GM23338 (cell line): ENCODE data around the gene B4GALT6. TPM values are rescaled to one million over a fixed set of nuclear protein-coding genes. Genes with fewer than 3 reads are reported as not detected.

Experiments used
- ATAC-seq: fragments of 200-7000 bp; cut with Tn5 transposase; 3 replicates; pipeline ENCODE4 v1.9.1; 2020
- DNase-seq: peaks from one replicate; pipeline ENCODE4 v3.0.0-alpha.2; 2015; ENCODE audit warnings: low spot score
- H2AFZ ChIP-seq: fragments of 200-600 bp; sonication (generic); 2 replicates; pipeline ENCODE4 v1.8.0; 2016; ENCODE audit warnings: antibody characterized with exemption, mild to moderate bottlenecking, moderate library complexity
- H3F3A ChIP-seq: fragments of 200-600 bp; sonication (generic); replicated peaks from 2 replicates; pipeline ENCODE4 v1.8.0; 2017; ENCODE audit warnings: antibody characterized with exemption, mixed run types, low read depth
- H3K27ac ChIP-seq: fragments of 200-600 bp; sonication (generic); 2 replicates; pipeline ENCODE4 v1.6.1; 2016; ENCODE audit warnings: low read depth
- H3K27me3 ChIP-seq: fragments of 200-600 bp; sonication (generic); 2 replicates; pipeline ENCODE4 v1.8.0; 2016; ENCODE audit warnings: mild to moderate bottlenecking, mixed run types, moderate library complexity; ENCODE audit not compliant: insufficient read depth
- H3K36me3 ChIP-seq: fragments of 200-600 bp; sonication (generic); 2 replicates; pipeline ENCODE4 v1.8.0; 2016; ENCODE audit warnings: mild to moderate bottlenecking; ENCODE audit not compliant: insufficient read depth
- H3K4me1 ChIP-seq: fragments of 200-600 bp; sonication (generic); 2 replicates; pipeline ENCODE4 v1.8.0; 2016; ENCODE audit warnings: mild to moderate bottlenecking, moderate library complexity; ENCODE audit not compliant: insufficient read depth
- H3K4me2 ChIP-seq: fragments of 200-600 bp; sonication (generic); 2 replicates; pipeline ENCODE4 v1.7.1; 2017; ENCODE audit warnings: mixed run types
- H3K4me3 ChIP-seq: fragments of 200-600 bp; sonication (generic); 2 replicates; pipeline ENCODE4 v1.6.1; 2016; ENCODE audit warnings: mixed run types
- H3K79me2 ChIP-seq: fragments of 200-600 bp; sonication (generic); replicated peaks from 2 replicates; pipeline ENCODE4 v1.8.0; 2017; ENCODE audit warnings: mild to moderate bottlenecking; ENCODE audit not compliant: insufficient read depth
- H3K9me2 ChIP-seq: fragments of 200-600 bp; sonication (generic); 2 replicates; pipeline ENCODE4 v1.8.0; 2017; ENCODE audit not compliant: insufficient read depth
- H4K20me1 ChIP-seq: fragments of 200-600 bp; sonication (generic); replicated peaks from 2 replicates; pipeline ENCODE4 v1.8.0; 2017; ENCODE audit warnings: mild to moderate bottlenecking; ENCODE audit not compliant: insufficient read depth
- H3K27ac Mint-ChIP-seq: 2 replicates; pipeline ENCODE4 v1.8.0; 2020; ENCODE audit warnings: inconsistent platforms, mild to moderate bottlenecking, moderate library complexity, mixed read lengths
- H3K27me3 Mint-ChIP-seq: 3 replicates; pipeline ENCODE4 v1.8.0; 2022; ENCODE audit warnings: low read depth, mild to moderate bottlenecking, moderate library complexity, mixed read lengths, inconsistent platforms; ENCODE audit not compliant: insufficient read depth, poor library complexity
- H3K36me3 Mint-ChIP-seq: 3 replicates; pipeline ENCODE4 v1.8.0; 2021; ENCODE audit warnings: low read depth, mild to moderate bottlenecking, inconsistent platforms, moderate library complexity, mixed read lengths
- H3K4me1 Mint-ChIP-seq: 3 replicates; pipeline ENCODE4 v1.8.0; 2020; ENCODE audit warnings: mild to moderate bottlenecking, inconsistent platforms, mixed read lengths
- H3K4me3 Mint-ChIP-seq: 3 replicates; pipeline ENCODE4 v1.8.0; 2021; ENCODE audit warnings: moderate library complexity, mild to moderate bottlenecking, inconsistent platforms, mixed read lengths
- H3K9me3 Mint-ChIP-seq: 3 replicates; pipeline ENCODE4 v1.8.0; 2020; ENCODE audit warnings: moderate library complexity, mild to moderate bottlenecking, inconsistent platforms, mixed read lengths
- CREB1 ChIP-seq: fragments of 250-450 bp; sonication (Bioruptor Pico); IDR thresholded peaks from 2 replicates; pipeline ENCODE4 v1.5.0; 2020; ENCODE audit warnings: low read depth, mild to moderate bottlenecking, moderate library complexity
- CTCF ChIP-seq, 2 experiments: fragments of 200-600 bp in 1 of 2; sonication (generic) in 1 of 2; conservative IDR thresholded peaks; 2 replicates each; pipeline versions ENCODE4 v1.5.1 to v1.6.1; 2016 to 2017; ENCODE audit warnings: antibody characterized with exemption in 2 of 2, low read depth in 2 of 2, mild to moderate bottlenecking in 2 of 2, moderate library complexity in 1 of 2
- ETS1 ChIP-seq: IDR thresholded peaks from 2 replicates; pipeline ENCODE4 v1.6.1; 2016; ENCODE audit warnings: antibody characterized with exemption
- EZH2 ChIP-seq: fragments of 200-600 bp; sonication (generic); IDR thresholded peaks from one replicate; pipeline ENCODE4 v1.8.0; 2017; ENCODE audit warnings: antibody characterized with exemption, mild to moderate bottlenecking, low read depth; ENCODE audit not compliant: unreplicated experiment
- EZH2phosphoT487 ChIP-seq: fragments of 200-600 bp; sonication (generic); IDR thresholded peaks from one replicate; pipeline ENCODE4 v1.8.1; 2018; ENCODE audit warnings: antibody characterized with exemption; ENCODE audit not compliant: unreplicated experiment
- JUNB ChIP-seq: IDR thresholded peaks from one replicate; pipeline ENCODE4 v1.6.1; 2016; ENCODE audit warnings: antibody characterized with exemption; ENCODE audit not compliant: unreplicated experiment
- NANOG ChIP-seq: IDR thresholded peaks from 2 replicates; pipeline ENCODE4 v1.6.1; 2016; ENCODE audit warnings: antibody characterized with exemption, borderline replicate concordance
- POLR2AphosphoS5 ChIP-seq: IDR thresholded peaks from 2 replicates; pipeline ENCODE4 v1.6.1; 2016; ENCODE audit warnings: antibody characterized with exemption, low read depth
- REST ChIP-seq: IDR thresholded peaks from one replicate; pipeline ENCODE4 v1.6.1; 2018; ENCODE audit warnings: antibody characterized with exemption; ENCODE audit not compliant: unreplicated experiment
- STAT1 ChIP-seq: IDR thresholded peaks from one replicate; pipeline ENCODE4 v1.6.1; 2016; ENCODE audit warnings: antibody characterized with exemption; ENCODE audit not compliant: unreplicated experiment
- ZNF114 ChIP-seq: fragments of 250-450 bp; sonication (Bioruptor Pico); IDR thresholded peaks from 2 replicates; pipeline ENCODE4 v1.5.0; 2020; ENCODE audit warnings: mild to moderate bottlenecking, moderate library complexity
- ZNF331 ChIP-seq: fragments of 250-450 bp; sonication (Bioruptor Pico); IDR thresholded peaks from 2 replicates; pipeline ENCODE4 v1.5.0; 2020; ENCODE audit warnings: low read depth, mild to moderate bottlenecking, moderate library complexity
- ZNF462 ChIP-seq: fragments of 250-450 bp; sonication (Bioruptor Pico); IDR thresholded peaks from 2 replicates; pipeline ENCODE4 v1.5.0; 2020; ENCODE audit warnings: mild to moderate bottlenecking, moderate library complexity
- long read RNA-seq: library from polyadenylated mRNA; unstranded; transcript quantifications from one replicate; pipeline ENCODE4 v2.0.0, GENCODE V29; 2020; ENCODE audit not compliant: unreplicated experiment
- polyA plus RNA-seq: library from polyadenylated mRNA; unstranded; fragments of >200 nt; fragmentation: Nextera tagmentation; extraction: Ambion mirVana; gene quantifications from 2 replicates; pipeline ENCODE4 v1.2.1, GENCODE V29; 2016
- total RNA-seq: library from RNA; depleted of rRNA; stranded (reverse); fragments of >200 nt; shearing (Covaris generic); gene quantifications from 2 replicates; pipeline ENCODE4 v1.2.3, GENCODE V29; 2014; rRNA removed

B4GALT6 gene
- total RNA-seq, result 33.8 and 40.4 TPM in 2 replicates
- polyA plus RNA-seq, result 14.8 and 15.9 TPM in 2 replicates
- long read RNA-seq, partial matches to known transcripts, result 0 of 1 reads
- long read RNA-seq, other reads (novel, unspliced or antisense), result 1 of 1 reads

DNA sequence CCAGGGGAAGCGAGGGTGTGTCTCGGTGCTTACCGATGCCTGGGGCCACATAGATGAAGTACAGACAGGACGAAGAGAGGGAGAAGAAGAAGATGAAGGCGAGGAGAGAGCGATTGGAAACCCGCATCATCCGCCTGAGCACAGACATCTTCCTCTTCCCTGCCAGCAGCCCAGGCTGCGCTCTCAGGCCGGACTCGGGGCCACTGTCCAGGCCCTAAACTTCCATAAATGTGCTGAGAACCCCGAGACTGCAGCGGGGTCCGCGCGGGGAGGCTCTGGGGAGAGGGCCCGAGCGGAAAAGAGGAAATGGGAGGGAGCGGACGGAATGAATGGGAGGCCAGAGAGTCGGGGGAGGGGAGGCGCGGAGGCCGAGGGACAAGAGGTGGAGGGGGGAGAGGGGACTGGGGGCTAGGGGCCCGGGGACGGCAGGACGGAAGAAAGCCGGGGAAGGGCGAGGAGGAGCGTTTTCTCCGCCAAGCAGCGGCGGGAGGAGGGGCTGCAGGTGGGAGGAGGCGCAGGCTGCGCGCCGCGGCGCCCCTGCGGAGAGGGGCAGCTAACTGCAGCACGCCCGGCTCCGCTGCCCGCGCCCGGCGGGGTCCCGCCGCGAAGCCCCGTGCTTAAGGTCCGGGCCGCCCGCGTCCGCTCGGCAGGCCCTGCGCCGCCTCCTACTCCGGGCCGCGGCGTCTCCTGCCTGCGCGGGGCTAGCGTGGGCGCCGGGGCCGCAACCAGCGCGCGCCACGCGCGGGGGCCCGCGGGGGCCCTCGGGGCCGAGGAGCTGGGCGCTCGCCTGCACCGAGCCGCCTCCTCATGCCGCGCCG lies at the start of gene B4GALT6:
B4GALT6 (minus strand) TSS at position 303 of the 818 bp plus-strand sequence; CDS start at position 148, 155 bp downstream.
- Histone ChIP-seq H3K27me3 (no peaks in the 10 kb centered on the region), H3K9me2 (no peaks in the 10 kb centered on the region; the same call in 1 of the 2 replicates), H3F3A (no peaks in the 10 kb centered on the region; the same call in 1 of the 2 replicates), H3K27ac (peak within 1 kb of the TSS; percentile 90), H3K4me3 (peak within 1 kb of the TSS; percentile 87), H4K20me1 (peaks cover 5% of the 10 kb centered on the region; the same call in 1 of the 2 replicates), H3K36me3 (no peaks in the 10 kb centered on the region), H2AFZ (peak within 1 kb of the TSS; percentile 79), H3K4me1 (peaks cover 54% of the 10 kb centered on the region), H3K4me2 (peak within 1 kb of the TSS; percentile 96), H3K79me2 (peaks cover 47% of the 10 kb centered on the region)
- Mint-ChIP-seq H3K36me3 (no peaks in the 10 kb centered on the region; the same call in 2 of the 3 replicates), H3K27ac (peak within 1 kb of the TSS; percentile 41), H3K4me3 (peak within 1 kb of the TSS; percentile 94), H3K9me3 (no peaks in the 10 kb centered on the region; the same call in 1 of the 3 replicates), H3K27me3 (peaks cover 9% of the 10 kb centered on the region), H3K4me1 (peaks cover 49% of the 10 kb centered on the region)
- TF ChIP-seq STAT1, result no peak
- no peak for TF ChIP-seq ZNF114 (CRISPR knock-in tag)
- no peak for TF ChIP-seq POLR2AphosphoS5
- TF ChIP-seq ZNF462, result no peak
- TF ChIP-seq ETS1, result no peak
- TF ChIP-seq JUNB, result no peak
- no peak for TF ChIP-seq ZNF331
- no peak for TF ChIP-seq CREB1
- no peak for TF ChIP-seq CTCF (conservative IDR thresholded peaks at IDR 0.05; ENCODE audit: low read depth in 2 of 2)
- TF ChIP-seq EZH2, result no peak
- TF ChIP-seq NANOG, result no peak
- no peak for TF ChIP-seq EZH2phosphoT487
- no peak for TF ChIP-seq REST
- DNase-seq (peak; percentile 84), ATAC-seq (peak; percentile 39)
